Upper lobe of left lung (tissue), 4 donors: ENCODE measurements around the gene FGD2.
"Not testable (repeated sequence)": the region's sequence is repeated elsewhere in the genome, so short reads cannot be mapped to it uniquely, and the experiment has no call there.

ENCODE experiments used
- POLR2A ChIP-seq, 4 donors: fragments of 450-650 bp; IDR thresholded peaks; one replicate each; pipeline ENCODE4 v1.5.1; 2016 to 2017; ENCODE audit warnings: antibody characterized with exemption in 4 of 4, mild to moderate bottlenecking in 2 of 4
- POLR2AphosphoS5 ChIP-seq, 2 donors: sonication (generic); formaldehyde crosslinking; IDR thresholded peaks; one replicate each; pipeline ENCODE4 v1.5.1; 2017; ENCODE audit warnings: antibody characterized with exemption in 2 of 2

GRCh38 chr6:36990401-36990800 lies 15.1 kb upstream of the FGD2 start:
- not testable (repeated sequence) for TF ChIP-seq POLR2A, POLR2AphosphoS5 (IDR thresholded peaks at IDR 0.05)
